ENCODE data around the gene NUDT7.
A peak's percentile ranks its signal among the peaks of the same experiment; 100 is the strongest.

Gene NUDT7

GRCh38 chr16:77721752-77722308 lies 484 bp upstream of the NUDT7 start:
- Histone ChIP-seq H3K27ac (peak overlapping the region in 3 of 21 experiments; percentile 66 to 83 (median 80)), H3K4me3 (peak overlapping the region; percentile 54 to 89 (median 79))

- Histone ChIP-seq H3K4me3 (peak overlapping the region; percentile 54 to 89 (median 79)), H3K27ac (peak overlapping the region in 17 of 21 experiments; percentile 42 to 92 (median 83))
Measured at GRCh38 chr16:77723108-77723514, 797 bp downstream of the NUDT7 start.

GRCh38 chr16:77724174-77724573 lies 1.9 kb downstream of the NUDT7 start:
- Histone ChIP-seq H3K27ac (no peak overlapping the region), H3K4me3 (no peak overlapping the region)

- Histone ChIP-seq H3K27ac (no peak overlapping the region), H3K4me3 (no peak overlapping the region)
Measured at GRCh38 chr16:77729951-77730350, 7.6 kb downstream of the NUDT7 start.

GRCh38 chr16:77732241-77732946 lies 10.1 kb downstream of the NUDT7 start:
- H3K4me3 ChIP-seq, result no peak overlapping the region
- no peak overlapping the region for H3K27ac ChIP-seq

GRCh38 chr16:77736879-77737278 lies 14.6 kb downstream of the NUDT7 start:
- Histone ChIP-seq H3K4me3 (no peak overlapping the region), H3K27ac (no peak overlapping the region)

GRCh38 chr16:77738706-77739558 lies 16.6 kb downstream of the NUDT7 start:
- Histone ChIP-seq H3K27ac (no peak overlapping the region), H3K4me3 (no peak overlapping the region)

GRCh38 chr16:77739559-77739892 lies 17.2 kb downstream of the NUDT7 start:
- no peak overlapping the region for H3K27ac ChIP-seq

GRCh38 chr16:77744141-77744540 lies 21.8 kb downstream of the NUDT7 start:
- no peak overlapping the region for H3K4me3 ChIP-seq
- no peak overlapping the region for H3K27ac ChIP-seq

More at GRCh38 chr16:77739559-77739892, 17.2 kb downstream of the NUDT7 start:
- no peak overlapping the region for H3K4me3 ChIP-seq

GRCh38 chr16:77745972-77746371 lies 23.7 kb downstream of the NUDT7 start:
- no peak overlapping the region for H3K27ac ChIP-seq

GRCh38 chr16:77748421-77749005 lies 26.2 kb downstream of the NUDT7 start:
- Histone ChIP-seq H3K27ac (no peak overlapping the region), H3K4me3 (no peak overlapping the region)

More at GRCh38 chr16:77745972-77746371, 23.7 kb downstream of the NUDT7 start:
- no peak overlapping the region for H3K4me3 ChIP-seq

- Histone ChIP-seq H3K27ac (no peak overlapping the region), H3K4me3 (no peak overlapping the region)
Measured at GRCh38 chr16:77749415-77749814, 27.1 kb downstream of the NUDT7 start.

- H3K27ac ChIP-seq, result no peak overlapping the region
- H3K4me3 ChIP-seq, result no peak overlapping the region
Measured at GRCh38 chr16:77758046-77758445, 35.7 kb downstream of the NUDT7 start.

- H3K27ac ChIP-seq, result no peak overlapping the region
- no peak overlapping the region for H3K4me3 ChIP-seq
Measured at GRCh38 chr16:77758508-77758907, 36.2 kb downstream of the NUDT7 start.

GRCh38 chr16:77759201-77759600 lies 36.9 kb downstream of the NUDT7 start:
- no peak overlapping the region for H3K4me3 ChIP-seq
- no peak overlapping the region for H3K27ac ChIP-seq

- H3K4me3 ChIP-seq, result no peak overlapping the region
- no peak overlapping the region for H3K27ac ChIP-seq
Measured at GRCh38 chr16:77759821-77760220, 37.5 kb downstream of the NUDT7 start.

- Histone ChIP-seq H3K27ac (no peak overlapping the region), H3K4me3 (no peak overlapping the region)
Measured at GRCh38 chr16:77760800-77761199, 38.5 kb downstream of the NUDT7 start.

GRCh38 chr16:77761204-77761603 lies 38.9 kb downstream of the NUDT7 start:
- H3K4me3 ChIP-seq, result no peak overlapping the region
- H3K27ac ChIP-seq, result no peak overlapping the region

- H3K4me3 ChIP-seq, result no peak overlapping the region
- H3K27ac ChIP-seq, result no peak overlapping the region
Measured at GRCh38 chr16:77762262-77762661, 39.9 kb downstream of the NUDT7 start.

- H3K4me3 ChIP-seq, result no peak overlapping the region
- H3K27ac ChIP-seq, result peak overlapping the region in 1 of 21 experiments; percentile 25
Measured at GRCh38 chr16:77763994-77764393, 41.7 kb downstream of the NUDT7 start.

Data from skin epidermis (tissue), 12 donors.